Jurkat, Clone E6-1 (cell line): Measurements from ENCODE around the gene PVRIG.
"Not testable (repeated sequence)": the region's sequence is repeated elsewhere in the genome, so short reads cannot be mapped to it uniquely, and the experiment has no call there.

Experiments used
- DNase-seq: peaks from one replicate; pipeline ENCODE4 v3.0.0-alpha.2; 2011; ENCODE audit warnings: low read depth, low spot score
- H3K4me3 ChIP-seq: 2 replicates; pipeline ENCODE4 v1.5.1; 2011; ENCODE audit warnings: mild to moderate bottlenecking, low read length, control low read depth, moderate library complexity

Gene PVRIG

DNA sequence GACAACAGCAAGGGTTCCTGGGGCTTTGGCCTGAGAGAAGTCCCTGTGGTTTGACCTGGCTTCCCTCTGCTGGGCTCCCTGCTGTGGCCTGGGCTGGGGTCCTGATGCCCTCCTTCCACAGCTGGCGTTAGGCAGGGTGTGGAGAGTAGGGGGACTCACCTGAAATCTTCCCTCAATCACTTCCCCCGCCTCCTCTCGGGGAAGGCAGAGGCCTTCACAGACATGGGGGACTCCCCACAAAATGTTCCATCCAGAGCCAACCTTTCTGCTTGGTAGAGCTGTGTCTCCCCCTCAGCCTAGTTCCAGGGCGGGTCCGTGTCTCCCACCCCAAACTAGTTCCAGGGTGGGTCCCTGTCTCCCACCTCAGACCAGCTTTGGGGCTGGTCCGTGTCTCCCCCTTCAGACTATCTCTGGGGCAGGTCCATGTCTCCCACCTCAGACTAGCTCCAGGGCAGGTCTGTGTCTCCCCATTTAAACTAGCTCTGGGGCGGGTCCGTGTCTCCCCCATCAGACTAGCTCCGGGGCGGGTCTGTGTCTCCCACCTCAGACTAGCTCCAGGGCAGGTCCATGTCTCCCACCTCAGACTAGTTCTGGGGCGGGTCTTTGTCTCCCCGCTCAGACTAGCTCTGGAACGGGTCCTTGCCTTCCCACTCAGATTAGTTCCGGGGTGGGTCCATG lies 2.2 kb downstream of the PVRIG start:
- DNase-seq = no peak
- peak overlapping the region; percentile 86 for H3K4me3 ChIP-seq

DNA sequence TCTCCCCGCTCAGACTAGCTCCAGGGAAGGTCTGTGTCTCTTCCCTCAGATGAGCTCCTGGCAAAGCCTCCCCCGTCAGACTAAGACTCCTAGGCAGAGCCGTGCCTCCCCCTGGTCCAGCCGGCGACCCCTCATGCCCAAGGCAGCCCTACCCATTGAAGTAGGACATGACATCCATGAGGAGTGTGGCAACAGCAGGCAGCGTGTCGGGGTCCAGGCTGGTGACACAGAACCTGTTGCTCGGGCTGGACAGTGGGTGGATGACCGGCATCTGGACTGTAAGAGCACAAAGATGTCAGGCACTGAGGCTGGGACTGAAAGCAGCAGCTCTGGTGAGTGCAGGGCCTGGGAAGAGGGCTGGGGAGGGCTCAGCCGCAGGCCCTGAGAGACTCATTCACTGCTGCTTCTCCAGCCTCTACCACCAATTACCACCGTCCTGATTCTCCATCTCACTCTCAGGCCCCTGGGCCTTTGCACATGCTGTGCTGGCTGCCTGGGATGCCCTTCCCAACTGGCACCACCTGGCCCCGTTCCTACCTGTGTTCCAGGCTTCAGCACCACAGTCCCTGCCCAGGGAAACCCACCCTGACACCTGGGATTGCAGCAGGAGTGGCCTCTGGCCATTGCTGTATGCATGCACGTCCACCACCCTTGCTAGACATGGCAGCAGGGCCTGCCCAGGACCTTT lies 2.8 kb downstream of the PVRIG start:
- peak overlapping the region; percentile 86 for H3K4me3 ChIP-seq
- no peak for DNase-seq

DNA sequence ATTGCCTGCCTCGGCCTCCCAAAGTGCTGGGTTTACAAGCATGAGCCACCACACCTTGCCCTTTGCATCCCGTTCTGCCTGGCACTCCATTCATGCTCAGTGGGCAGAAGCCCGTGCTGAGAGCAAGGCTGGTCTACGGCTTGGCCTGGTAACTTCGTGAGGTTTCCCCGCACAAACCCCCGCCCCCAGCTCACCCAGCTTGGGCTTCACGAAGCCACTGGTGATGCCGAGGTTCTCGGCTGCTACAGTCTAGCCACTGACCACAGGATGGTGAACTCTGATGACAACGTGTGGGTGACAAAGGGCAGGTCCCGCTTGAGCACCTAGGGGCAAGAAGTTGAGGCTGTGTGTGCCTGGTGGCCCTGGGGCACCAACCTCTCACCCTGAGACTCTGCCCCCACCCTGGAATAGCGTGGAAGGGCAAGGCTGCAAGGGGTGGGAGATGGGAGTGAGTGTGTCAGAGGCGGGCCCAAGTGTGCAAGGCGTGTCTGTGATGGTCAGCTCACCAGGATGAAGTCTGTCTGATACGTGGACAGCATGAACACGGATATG lies 3.7 kb downstream of the PVRIG start:
- H3K4me3 ChIP-seq, DNase-seq: not testable (repeated sequence)

DNA sequence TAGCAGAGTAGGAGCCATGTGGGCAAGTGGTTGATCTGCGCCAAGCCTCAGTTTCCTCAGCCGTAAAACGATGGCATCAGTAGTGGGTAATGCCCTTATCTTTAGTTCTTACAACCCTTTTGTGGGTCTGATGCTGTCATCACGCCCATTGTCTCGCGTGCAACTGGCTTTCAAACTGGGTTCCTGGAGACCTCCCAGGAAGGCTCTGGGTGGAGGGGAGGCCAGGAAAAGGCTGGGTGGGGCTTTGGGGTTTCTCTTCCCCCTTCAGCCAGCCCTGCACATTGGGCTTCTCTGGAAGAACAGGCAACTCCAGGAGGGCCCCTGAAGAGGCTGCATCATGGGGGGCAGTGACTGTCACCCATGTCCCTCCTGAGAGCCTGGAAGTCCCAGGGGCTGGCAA lies 5.1 kb downstream of the PVRIG start:
- DNase-seq, H3K4me3 ChIP-seq: not testable (repeated sequence)

DNA sequence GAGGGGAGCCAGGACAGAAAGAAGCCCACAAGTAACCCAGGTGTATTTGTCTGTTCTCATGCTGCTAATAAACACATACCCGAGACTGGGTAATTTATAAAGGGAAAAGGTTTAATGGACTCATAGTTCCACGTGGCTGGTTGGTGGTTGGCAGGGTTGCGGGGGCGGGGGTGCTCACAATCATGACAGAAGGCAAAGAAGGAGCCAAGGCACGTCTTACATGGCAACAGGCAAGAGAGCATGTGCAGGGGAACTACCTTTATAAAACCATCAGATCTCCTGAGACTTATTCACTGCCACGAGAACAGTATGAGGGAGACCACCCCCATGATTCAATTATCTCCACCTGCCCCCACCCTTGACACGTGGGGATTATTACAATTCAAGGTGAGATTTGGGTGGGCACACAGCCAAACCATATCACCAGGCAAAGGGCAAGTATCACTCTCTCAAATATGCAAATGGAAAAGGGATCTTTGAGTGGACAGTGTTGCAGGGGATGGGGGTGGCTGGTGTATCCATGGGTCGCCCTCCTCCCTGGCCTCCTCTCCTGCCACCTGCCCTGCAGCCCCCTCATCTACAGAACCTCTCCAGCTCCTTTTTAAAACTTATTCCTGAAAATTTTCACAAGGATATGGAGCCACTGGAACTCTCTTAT lies 15.0 kb downstream of the PVRIG start:
- DNase-seq, H3K4me3 ChIP-seq: not testable (repeated sequence)

DNA sequence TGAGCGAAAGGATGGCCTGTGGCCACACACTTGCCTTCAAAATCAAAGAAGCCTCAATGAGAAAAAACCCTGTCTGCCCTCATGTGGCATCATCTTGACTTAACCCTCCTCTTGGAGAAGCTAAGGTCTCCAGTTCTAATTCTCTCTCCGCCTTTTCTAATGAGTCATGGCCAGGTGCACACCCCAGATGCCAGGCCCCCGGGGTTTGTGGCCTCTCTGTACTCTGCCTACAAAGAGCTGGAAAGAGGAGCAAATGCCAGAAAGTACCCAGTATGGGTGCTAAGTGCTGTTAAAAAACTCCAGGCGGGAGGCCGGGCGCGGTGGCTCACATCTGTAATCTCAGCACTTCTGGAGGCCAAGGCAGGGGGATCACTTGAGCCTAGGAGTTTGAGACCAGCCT lies 20.2 kb downstream of the PVRIG start:
- DNase-seq = peak; percentile 45
- H3K4me3 ChIP-seq = not testable (repeated sequence)

DNA sequence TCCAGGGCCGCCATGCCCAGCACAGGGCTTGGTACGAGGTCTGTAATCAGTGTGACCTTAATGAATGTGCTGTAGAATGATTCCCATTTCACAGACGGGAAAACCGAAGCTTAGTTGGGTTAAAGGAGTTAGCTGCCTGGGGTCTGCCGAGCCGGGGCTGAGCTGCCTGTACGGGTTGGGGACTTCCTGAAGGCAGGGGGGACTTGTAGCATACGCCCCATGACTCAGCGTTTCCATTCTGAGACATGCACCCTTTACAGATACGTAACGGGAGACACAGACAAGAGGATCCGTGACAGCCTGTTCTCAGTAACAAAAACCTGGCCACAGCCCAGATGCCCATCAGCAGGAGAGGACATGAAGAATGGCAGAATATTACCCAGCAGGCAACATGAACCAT lies 23.6 kb downstream of the PVRIG start:
- DNase-seq, H3K4me3 ChIP-seq: not testable (repeated sequence)

DNA sequence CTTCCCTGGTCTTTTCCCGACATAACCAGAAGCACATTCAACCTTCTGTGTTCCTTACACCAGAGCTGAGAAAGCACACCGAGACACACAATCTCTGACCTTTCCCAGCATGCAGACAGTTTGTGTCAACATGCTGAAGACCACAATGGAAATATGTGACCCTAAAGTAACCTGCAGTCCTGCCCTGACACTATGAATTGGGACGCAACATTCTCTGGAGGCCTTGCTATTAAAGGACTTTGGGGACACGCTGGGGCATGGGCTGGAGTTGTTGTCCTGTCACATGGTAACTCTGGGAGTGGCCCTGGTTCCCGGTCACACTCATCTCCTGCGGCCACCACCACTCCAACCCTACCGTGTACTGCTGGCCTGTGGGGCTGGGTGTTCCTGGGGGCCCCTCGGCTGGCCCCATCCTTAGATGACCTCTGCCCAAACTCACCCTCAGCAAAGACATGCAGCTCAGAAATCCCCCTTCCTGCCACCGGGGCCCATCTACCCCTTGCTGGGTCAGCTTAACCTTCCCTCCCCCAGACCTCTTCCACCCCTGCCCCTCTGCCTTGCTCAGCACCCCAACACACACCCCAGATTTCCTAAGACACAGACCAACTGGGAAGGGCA lies 25.3 kb downstream of the PVRIG start:
- not testable (repeated sequence) for DNase-seq, H3K4me3 ChIP-seq

DNA sequence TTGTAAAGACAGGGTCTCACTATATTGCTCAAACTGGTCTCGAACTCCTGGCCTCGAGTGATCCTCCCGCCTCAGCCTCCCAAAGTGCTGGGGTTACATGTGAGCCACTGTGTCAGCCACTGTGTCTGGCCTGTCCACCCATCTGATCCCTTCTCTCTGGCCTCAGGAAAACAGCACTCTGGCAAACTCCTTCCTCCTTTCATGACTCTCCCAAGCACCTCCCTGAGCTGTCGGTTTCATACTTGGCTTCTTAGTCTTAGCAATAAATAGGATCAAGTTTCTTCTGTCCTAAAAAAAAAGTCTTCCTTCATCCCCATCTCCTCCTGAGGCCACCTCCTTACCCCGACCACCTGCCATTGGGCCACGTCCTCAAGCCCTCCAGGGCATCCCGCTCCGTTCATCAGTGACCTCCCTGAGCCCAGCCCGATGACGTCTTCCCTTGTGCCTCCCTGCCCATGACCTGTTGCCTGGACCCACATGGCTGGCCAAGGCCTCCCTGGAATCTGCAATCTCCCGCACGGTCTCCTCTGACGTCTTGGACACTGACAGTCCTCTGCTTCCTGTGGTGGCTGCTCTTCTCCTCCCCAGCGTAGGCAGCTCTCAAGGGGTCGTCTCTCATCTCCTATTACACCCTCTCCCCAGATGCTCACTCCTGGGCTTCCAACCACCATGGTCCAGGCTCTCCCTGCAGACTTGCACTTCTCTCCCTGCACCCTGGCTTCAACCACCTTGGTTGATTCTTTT lies 26.5 kb downstream of the PVRIG start:
- not testable (repeated sequence) for DNase-seq, H3K4me3 ChIP-seq

DNA sequence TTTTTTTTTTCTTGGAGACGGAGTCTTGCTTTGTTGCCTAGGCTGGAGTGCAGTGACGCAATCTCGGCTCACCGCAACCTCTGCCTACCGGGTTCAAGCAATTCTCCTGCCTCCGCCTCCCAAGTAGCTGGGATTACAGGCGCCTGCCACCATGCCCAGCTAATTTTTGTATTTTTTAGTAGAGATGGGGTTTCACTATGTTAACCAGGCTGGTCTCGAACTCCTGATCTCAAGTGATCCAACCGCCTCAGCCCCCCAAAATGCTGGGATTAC lies 27.1 kb downstream of the PVRIG start:
- not testable (repeated sequence) for DNase-seq, H3K4me3 ChIP-seq

DNA sequence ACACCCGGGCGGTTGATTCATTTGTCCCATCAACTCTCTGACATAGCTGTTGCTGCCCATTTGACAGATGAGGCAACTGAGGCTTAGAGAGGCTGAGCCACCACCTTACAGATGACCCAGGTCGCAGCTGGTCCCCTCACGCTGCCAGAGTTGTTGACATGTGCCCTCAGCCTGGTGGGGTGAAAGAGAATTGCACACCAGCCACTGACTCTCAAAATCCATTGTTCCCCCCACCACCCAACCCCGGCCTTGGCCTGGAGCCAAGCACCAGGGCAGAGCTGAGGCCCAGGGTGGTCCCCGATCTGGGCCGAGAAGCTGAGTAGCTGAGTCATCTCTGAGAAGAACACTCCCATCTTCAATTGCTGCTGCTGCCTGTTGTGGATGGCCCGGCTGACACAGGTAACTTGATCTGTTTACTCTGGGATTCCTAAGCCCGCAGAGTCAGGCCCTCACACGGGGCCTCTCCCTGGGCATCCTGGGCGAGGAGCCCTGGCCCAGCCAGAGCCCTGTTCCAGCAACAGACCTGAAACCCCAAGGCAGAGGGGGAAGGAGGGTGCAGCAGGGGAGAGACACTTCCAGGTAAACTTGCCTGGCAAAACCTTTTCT lies 27.5 kb downstream of the PVRIG start:
- H3K4me3 ChIP-seq = no peak overlapping the region
- DNase-seq = no peak

DNA sequence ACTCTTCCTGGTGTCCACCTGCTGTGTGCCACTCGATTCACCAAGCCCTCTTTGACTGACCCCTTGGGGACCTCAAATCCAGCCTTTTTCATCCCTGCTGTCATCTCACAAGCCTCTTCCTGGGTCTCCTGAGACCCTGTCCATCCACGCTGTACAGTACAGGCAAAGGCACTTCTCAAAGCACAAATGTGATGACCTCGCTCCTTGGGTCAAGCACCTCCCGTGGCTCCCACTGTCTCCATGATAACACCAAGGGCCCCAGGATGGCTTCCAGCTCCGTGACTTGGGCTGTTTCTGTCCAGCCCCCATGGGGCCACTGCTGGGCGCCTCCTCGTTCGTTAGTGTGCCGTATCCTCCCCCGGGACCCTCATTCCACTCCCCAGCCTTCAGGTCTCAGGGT lies 28.7 kb downstream of the PVRIG start:
- no peak overlapping the region for H3K4me3 ChIP-seq
- DNase-seq = no peak

DNA sequence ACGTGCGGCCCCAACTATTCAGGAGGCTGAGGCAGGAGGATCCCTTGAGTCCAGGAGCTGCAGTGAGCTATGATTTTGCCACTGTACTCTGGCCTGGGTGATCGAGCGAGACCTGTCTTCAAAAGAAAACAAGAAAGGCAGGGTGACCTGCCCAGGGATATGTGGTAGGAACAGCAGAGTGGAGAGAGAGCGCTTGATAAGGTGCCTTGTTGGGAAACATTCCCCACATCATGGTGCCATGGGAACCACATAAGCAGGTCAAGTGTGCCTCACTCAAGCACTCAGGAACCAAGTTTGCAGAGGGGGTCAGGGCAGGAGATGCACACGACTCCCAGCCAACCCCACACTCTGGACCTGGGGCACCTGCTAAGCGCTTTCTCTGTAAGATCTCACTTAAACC lies 37.3 kb downstream of the PVRIG start:
- H3K4me3 ChIP-seq = no peak overlapping the region
- DNase-seq = no peak

DNA sequence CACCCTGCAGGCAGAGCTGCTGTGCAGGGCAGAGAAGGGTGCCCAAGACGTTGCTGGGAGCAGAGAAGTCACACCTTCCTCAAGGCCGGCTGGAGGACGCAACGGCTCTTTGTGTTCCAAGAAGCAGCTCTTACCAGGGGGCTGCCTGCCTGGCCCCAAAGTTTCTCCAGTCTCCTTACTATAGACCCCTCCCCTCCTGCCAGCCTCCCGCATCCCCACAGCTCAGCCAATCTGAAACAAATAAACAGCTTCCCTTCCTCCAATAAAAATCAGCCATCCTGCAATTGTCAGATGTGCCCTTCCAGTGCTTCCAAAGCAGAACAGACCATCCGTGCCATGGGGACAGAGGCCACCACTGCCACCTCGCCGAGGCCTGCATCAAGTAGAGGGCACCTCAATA lies 40.2 kb downstream of the PVRIG start:
- DNase-seq, H3K4me3 ChIP-seq: not testable (repeated sequence)

DNA sequence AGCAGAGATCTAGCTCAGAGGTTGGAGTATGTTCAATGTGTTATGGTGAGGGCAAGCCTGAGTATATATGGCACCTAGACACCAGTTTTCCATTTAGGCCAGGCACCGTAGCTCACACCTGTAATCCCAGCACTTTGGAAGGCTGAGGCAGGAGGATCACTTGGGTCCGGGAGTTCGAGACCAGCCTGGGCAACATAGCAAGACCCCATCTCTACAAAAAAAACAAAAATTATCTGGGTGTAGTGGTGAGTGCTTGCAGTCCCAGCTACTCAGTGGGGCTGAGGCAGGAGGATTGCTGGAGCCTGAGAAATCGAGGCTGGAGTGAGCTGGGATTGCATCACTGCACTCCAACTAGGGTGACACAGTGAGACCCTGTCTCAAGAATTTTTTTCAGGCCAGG lies 43.1 kb downstream of the PVRIG start:
- DNase-seq = not testable (repeated sequence)

DNA sequence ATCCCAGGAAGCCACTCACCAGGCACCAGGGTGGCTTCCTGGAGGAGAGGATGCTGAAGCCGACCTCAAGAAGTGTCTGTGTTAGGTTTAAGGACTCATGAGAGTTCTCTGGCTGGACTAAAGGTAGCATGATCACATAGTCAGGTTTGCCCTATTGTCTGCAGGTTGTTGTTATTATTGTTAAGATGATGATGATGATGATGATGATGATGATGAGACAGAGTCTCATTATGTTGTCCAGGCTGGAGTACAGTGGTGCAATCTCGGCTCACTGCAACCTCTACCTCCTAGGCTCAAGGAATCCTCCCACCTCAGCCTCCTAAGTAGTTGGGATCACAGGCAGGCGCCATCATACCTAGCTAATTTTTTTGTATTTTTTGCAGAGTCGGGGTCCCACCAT lies 44.5 kb downstream of the PVRIG start:
- DNase-seq, H3K4me3 ChIP-seq: not testable (repeated sequence)

More for the DNA sequence above, 43.1 kb downstream of the PVRIG start:
- not testable (repeated sequence) for H3K4me3 ChIP-seq

DNA sequence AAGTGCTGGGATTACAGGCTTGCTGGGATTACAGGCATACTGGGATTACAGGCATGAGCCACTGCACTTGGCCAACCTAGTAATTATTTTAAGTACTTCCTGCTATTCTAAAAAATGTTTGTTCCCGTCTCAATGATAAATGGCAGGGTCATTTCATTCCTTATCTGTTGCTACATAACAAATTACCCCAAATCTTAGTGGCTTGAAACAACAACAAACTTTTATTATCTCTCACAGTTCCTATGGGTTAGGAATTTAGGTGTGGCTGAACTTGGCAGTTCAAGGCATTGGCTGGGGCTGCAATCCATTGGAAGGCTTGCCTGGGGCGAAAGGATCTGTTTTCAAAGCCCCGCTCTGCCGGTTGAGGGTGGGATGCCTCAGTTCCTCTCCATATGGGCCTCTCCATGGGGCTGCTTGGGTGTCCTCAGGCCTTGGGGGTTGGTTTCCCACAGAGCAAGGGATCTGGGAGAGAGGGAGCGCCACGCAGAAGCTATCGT lies 45.0 kb downstream of the PVRIG start:
- not testable (repeated sequence) for H3K4me3 ChIP-seq, DNase-seq

DNA sequence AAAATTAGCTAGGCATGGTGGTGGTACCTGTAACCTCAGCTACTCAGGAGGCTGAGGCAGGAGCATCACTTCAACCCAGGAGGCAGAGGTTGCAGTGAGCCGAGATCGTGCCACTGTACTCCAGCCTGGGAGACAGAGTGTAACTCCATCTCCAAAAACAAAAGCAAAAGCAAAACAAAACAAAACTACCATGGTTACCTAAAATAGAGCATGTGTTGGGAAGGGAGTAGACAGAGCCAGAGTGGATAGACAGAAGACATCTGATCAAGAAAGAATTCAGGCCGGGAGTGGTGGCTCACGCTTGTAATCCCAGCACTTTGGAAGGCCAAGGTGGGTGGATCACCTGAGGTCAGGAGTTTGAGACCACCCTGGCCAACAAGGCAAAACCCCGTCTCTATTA lies 46.1 kb downstream of the PVRIG start:
- H3K4me3 ChIP-seq, DNase-seq: not testable (repeated sequence)
